Smooth muscle cell of the coronary artery (primary cell): ENCODE results near the gene HK2. TPM values are rescaled to one million over a fixed set of nuclear protein-coding genes. Genes with fewer than 3 reads are reported as not detected.

Experiments used
- total RNA-seq: library from RNA; depleted of rRNA; stranded (reverse); fragments of >200 nt; gene quantifications from 2 replicates; pipeline ENCODE4 v1.2.3, GENCODE V29; 2014; ENCODE audit warnings: low replicate concordance

The HK2 gene
- 30.7 and 110 TPM in 2 replicates for total RNA-seq

DNA sequence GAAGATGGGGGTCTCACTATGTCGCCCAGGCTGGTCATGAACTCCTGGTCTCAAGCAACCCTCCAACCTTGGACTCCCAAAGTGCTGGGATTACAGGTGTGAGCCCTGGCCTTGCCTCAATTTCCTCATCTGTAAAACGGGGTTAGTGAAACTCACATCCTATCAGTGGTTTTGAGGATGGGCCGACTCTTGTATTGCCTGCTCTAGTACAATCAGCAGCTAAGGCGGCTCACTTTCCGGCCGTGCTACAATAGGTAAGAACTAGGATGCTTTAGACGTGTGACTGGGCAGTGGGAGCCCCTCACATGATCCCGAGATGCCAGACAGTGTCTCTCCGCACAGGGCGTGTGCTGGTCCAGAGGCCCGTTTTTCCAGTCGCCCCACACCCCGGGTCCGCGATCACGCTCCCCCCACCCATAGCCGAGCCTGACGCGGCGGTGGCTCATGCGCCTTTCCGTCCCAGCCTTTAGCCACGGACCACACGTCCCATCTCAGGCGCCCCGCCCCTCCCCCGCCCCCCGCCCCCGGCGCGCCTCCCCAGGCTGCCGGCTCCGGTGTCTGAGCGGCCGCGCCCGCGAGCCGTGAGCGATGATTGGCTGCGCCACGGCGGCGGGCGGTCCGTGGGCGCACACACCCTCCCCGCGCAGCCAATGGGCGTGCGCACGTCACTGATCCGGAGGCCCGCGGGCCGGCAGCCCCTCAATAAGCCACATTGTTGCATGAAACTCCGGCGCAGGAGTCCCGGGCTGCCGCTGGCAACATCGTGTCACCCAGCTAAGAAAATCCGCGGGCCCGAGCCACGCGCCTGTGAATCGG is at the start of gene HK2:
Gene HK2 (plus strand): TSS at position 710 of the 816 bp plus-strand sequence. CDS start 454 bp downstream, outside the sequence.

Other genes with a start within 250 kb of the HK2 start
- gene M1AP, start 185.8 kb upstream of the HK2 start, total RNA-seq: 0.08 TPM in 1 of 2 replicates, not detected in the other
- gene SEMA4F, start 179.9 kb upstream of the HK2 start, total RNA-seq: 5.5 and 5.6 TPM in 2 replicates
- 28.2 and 35.9 TPM in 2 replicates for gene POLE4, start 124.5 kb downstream of the HK2 start, total RNA-seq